GM19025 (cell line): ENCODE data around the gene UBE2R2.
"Not testable (repeated sequence)": the region's sequence is repeated elsewhere in the genome, so short reads cannot be mapped to it uniquely, and the experiment has no call there.

Experiments
- ATAC-seq: cut with Tn5 transposase; IDR thresholded peaks from one replicate; pipeline ENCODE4 v1.9.1; 2021; ENCODE audit warnings: mild to moderate bottlenecking, low read depth, moderate library complexity; ENCODE audit not compliant: unreplicated experiment

The UBE2R2 gene

GRCh38 chr9:33798545-33798944 lies 18.4 kb upstream of the UBE2R2 start:
- no peak for ATAC-seq

GRCh38 chr9:33799928-33800704 lies 16.8 kb upstream of the UBE2R2 start:
- ATAC-seq = no peak

- no peak for ATAC-seq
Measured at GRCh38 chr9:33800886-33801285, 16.1 kb upstream of the UBE2R2 start.

- ATAC-seq = not testable (repeated sequence)
Measured at GRCh38 chr9:33801943-33802500, 14.9 kb upstream of the UBE2R2 start.

- not testable (repeated sequence) for ATAC-seq
Measured at GRCh38 chr9:33804196-33804595, 12.8 kb upstream of the UBE2R2 start.

- ATAC-seq = not testable (repeated sequence)
Measured at GRCh38 chr9:33807156-33807555, 9.8 kb upstream of the UBE2R2 start.

GRCh38 chr9:33808979-33809322 lies 8.0 kb upstream of the UBE2R2 start:
- not testable (repeated sequence) for ATAC-seq

- no peak for ATAC-seq
Measured at GRCh38 chr9:33809506-33809905, 7.5 kb upstream of the UBE2R2 start.

GRCh38 chr9:33813712-33814641 lies 3.0 kb upstream of the UBE2R2 start:
- no peak for ATAC-seq

- no peak for ATAC-seq
Measured at GRCh38 chr9:33815781-33816180, 1.2 kb upstream of the UBE2R2 start.

GRCh38 chr9:33817327-33818166 lies 587 bp downstream of the UBE2R2 start:
- ATAC-seq = peak; percentile 12

- no peak for ATAC-seq
Measured at GRCh38 chr9:33818167-33818846, 1.3 kb downstream of the UBE2R2 start.

- ATAC-seq = no peak
Measured at GRCh38 chr9:33818847-33819500, 2.0 kb downstream of the UBE2R2 start.

GRCh38 chr9:33820231-33820745 lies 3.3 kb downstream of the UBE2R2 start:
- ATAC-seq = no peak

GRCh38 chr9:33823801-33824200 lies 6.8 kb downstream of the UBE2R2 start:
- ATAC-seq = no peak

GRCh38 chr9:33827285-33827684 lies 10.3 kb downstream of the UBE2R2 start:
- not testable (repeated sequence) for ATAC-seq

GRCh38 chr9:33829641-33830230 lies 12.8 kb downstream of the UBE2R2 start:
- not testable (repeated sequence) for ATAC-seq

- ATAC-seq = no peak
Measured at GRCh38 chr9:33835625-33836260, 18.8 kb downstream of the UBE2R2 start.
